Caco-2 (cell line): Measurements from ENCODE around the gene ALG3. TPM values are rescaled to one million over a fixed set of nuclear protein-coding genes. Genes with fewer than 3 reads are reported as not detected.

ENCODE experiments used
- Bru-seq: library from RNA; stranded (reverse); fragments of 400-500 nt; gene quantifications from one replicate; lab custom pipeline; 2021; lab: Mats Ljungman, UMichigan
- BruChase-seq, 2 experiments: library from RNA; stranded (reverse); fragments of 400-500 nt; gene quantifications; one replicate each; lab custom pipeline; 2021; lab: Mats Ljungman, UMichigan
- BruUV-seq: library from RNA; stranded (reverse); fragments of 400-500 nt; replicated peaks from 2 replicates; lab custom pipeline; 2021; lab: Mats Ljungman, UMichigan
- CTCF ChIA-PET: fragments of 300-600 bp; sonication (Branson Sonifier 250); formaldehyde crosslinking; loops from one replicate; lab custom pipeline; 2022; ENCODE audit warnings: antibody characterized with exemption; lab: Charles Lee
- POLR2A ChIA-PET: fragments of 300-600 bp; sonication (Branson Sonifier 250); formaldehyde crosslinking; loops from one replicate; lab custom pipeline; 2022; ENCODE audit warnings: antibody characterized with exemption; lab: Charles Lee
- DNase-seq, 2 experiments: peaks; one replicate each; pipeline versions ENCODE4 v3.0.0 to v3.0.0-alpha.2; 2020 to 2022
- H3K27me3 ChIP-seq: replicated peaks from 2 replicates; pipeline ENCODE4 v1.6.0; 2011; ENCODE audit warnings: low read length; ENCODE audit not compliant: control insufficient read depth, insufficient read depth
- H3K36me3 ChIP-seq: 2 replicates; pipeline ENCODE4 v1.5.1; 2011; ENCODE audit warnings: low read length; ENCODE audit not compliant: control insufficient read depth, insufficient read depth
- H3K4me1 ChIP-seq: fragments of 250-450 bp; sonication (Bioruptor Pico); 2 replicates; pipeline ENCODE4 v1.5.1; 2020; ENCODE audit warnings: mild to moderate bottlenecking
- H3K4me3 ChIP-seq: 2 replicates; pipeline ENCODE4 v1.5.1; 2011; ENCODE audit warnings: low read depth, mild to moderate bottlenecking, control low read depth, low read length
- H3K9me3 ChIP-seq: fragments of 250-450 bp; sonication (Bioruptor Pico); 2 replicates; pipeline ENCODE4 v1.5.1; 2020; ENCODE audit warnings: mild to moderate bottlenecking, moderate library complexity
- H3K27ac Mint-ChIP-seq: one replicate; pipeline ENCODE4 v1.8.0; 2022; ENCODE audit warnings: mixed read lengths; ENCODE audit not compliant: unreplicated experiment
- H3K27me3 Mint-ChIP-seq: one replicate; pipeline ENCODE4 v1.8.0; 2022; ENCODE audit warnings: mixed read lengths; ENCODE audit not compliant: insufficient read depth, unreplicated experiment
- H3K36me3 Mint-ChIP-seq: one replicate; pipeline ENCODE4 v1.8.0; 2022; ENCODE audit warnings: mild to moderate bottlenecking, mixed read lengths; ENCODE audit not compliant: insufficient read depth, unreplicated experiment
- H3K4me1 Mint-ChIP-seq: one replicate; pipeline ENCODE4 v1.8.0; 2022; ENCODE audit warnings: low read depth, mixed read lengths; ENCODE audit not compliant: unreplicated experiment
- H3K4me3 Mint-ChIP-seq: one replicate; pipeline ENCODE4 v1.8.0; 2022; ENCODE audit warnings: mild to moderate bottlenecking, moderate library complexity, mixed read lengths; ENCODE audit not compliant: unreplicated experiment
- H3K9me3 Mint-ChIP-seq: one replicate; pipeline ENCODE4 v1.8.0; 2022; ENCODE audit warnings: mixed read lengths; ENCODE audit not compliant: unreplicated experiment
- CTCF ChIP-seq, 2 experiments: fragments of 200-600 bp in 1 of 2; IDR thresholded peaks; 1 replicate in 1 of 2; 2 replicates in 1 of 2; pipeline versions ENCODE4 v1.5.1 to v1.8.0; 2011 to 2022; ENCODE audit warnings: antibody characterized with exemption in 1 of 2, control low read depth in 1 of 2, inconsistent platforms in 1 of 2, low read depth in 1 of 2, low read length in 1 of 2, mild to moderate bottlenecking in 1 of 2, moderate library complexity in 1 of 2; ENCODE audit not compliant: insufficient read depth in 1 of 2, severe bottlenecking in 1 of 2, unreplicated experiment in 1 of 2
- intact Hi-C: fragments of 100-400 bp; cut with micrococcal nuclease; formaldehyde crosslinking; loops from one replicate; pipeline ENCODE4 v1.10.0; 2022; ENCODE audit not compliant: unreplicated experiment
- long read RNA-seq: library from polyadenylated mRNA; stranded (forward); transcript quantifications from one replicate; pipeline ENCODE4 v2.0.0, GENCODE V29; 2022
- total RNA-seq: library from RNA; stranded (reverse); gene quantifications from 2 replicates; pipeline ENCODE4 v1.2.3, GENCODE V29; 2022

The ALG3 gene
- total RNA-seq (73.4 and 74.9 TPM in 2 replicates), Bru-seq, nascent RNA (percentile 70 among the genes with signal in this experiment), BruChase-seq, experiment 1, labeled RNA remaining after a 2-hour chase (percentile 69 among the genes with signal in this experiment), BruChase-seq, experiment 2, labeled RNA remaining after a 6-hour chase (percentile 82 among the genes with signal in this experiment)
- long read RNA-seq, transcript ALG3-201 (9 exons, 1,528 nt) = major isoform, 186 of 328 reads
- long read RNA-seq, partial matches to known transcripts = 7 of 328 reads
- long read RNA-seq, other reads (novel, unspliced or antisense) = 130 of 328 reads

- H3K36me3 Mint-ChIP-seq = peaks cover 27% of the 10 kb centered on the region
- peak within 1 kb of the TSS; percentile 89 for H3K4me3 Mint-ChIP-seq
- H3K9me3 Mint-ChIP-seq = no peaks in the 10 kb centered on the region
- H3K4me1 Mint-ChIP-seq = no peaks in the 10 kb centered on the region
- Histone ChIP-seq H3K36me3 (no peaks in the 10 kb centered on the region; the same call in 1 of the 2 replicates), H3K9me3 (no peaks in the 10 kb centered on the region), H3K27me3 (no peaks in the 10 kb centered on the region), H3K4me3 (peak within 1 kb of the TSS; percentile 89), H3K4me1 (no peaks in the 10 kb centered on the region)
- BruUV-seq = TSS peak; percentile 79
- ChIA-PET CTCF (interaction anchor here (1.0 kb wide), 1 partner anchor 9 kb away, joined by 4 read pairs; no protein-coding TSS in a partner anchor), POLR2A (no interaction called here)
- peak in 1 of 2 experiments; percentile 19 for TF ChIP-seq CTCF (IDR thresholded peaks at IDR 0.05; ENCODE audit: insufficient read depth in 1 of 2, low read depth in 1 of 2, low read length in 1 of 2, severe bottlenecking in 1 of 2, unreplicated experiment in 1 of 2)
- H3K27ac Mint-ChIP-seq = peak within 1 kb of the TSS; percentile 96
- intact Hi-C loops = loop anchor here (1.0 to 2.0 kb wide), 3 partner anchors 18 to 104 kb away; no protein-coding TSS in a partner anchor
- peak; percentile 87 to 91 for DNase-seq
- no peaks in the 10 kb centered on the region for H3K27me3 Mint-ChIP-seq
Measured at GRCh38 chr3:184248454-184249411, at the start of gene ALG3. Gene ALG3, minus strand, starts transcription at chr3:184248962. Its CDS starts 22 bp downstream, at chr3:184248940.

GRCh38 chr3:184296616-184297015, 47.9 kb upstream of the ALG3 start:
- peaks cover 31% of the 10 kb centered on the region for H3K36me3 Mint-ChIP-seq
- H3K36me3 ChIP-seq = no peaks in the 10 kb centered on the region
- CTCF ChIA-PET = no interaction called here
- DNase-seq = no peak
- BruUV-seq = no TSS peak
- H3K4me3 ChIP-seq = no peak overlapping the region
- H3K27me3 ChIP-seq = no peaks in the 10 kb centered on the region
- H3K27me3 Mint-ChIP-seq = no peaks in the 10 kb centered on the region
- no peaks in the 10 kb centered on the region for H3K9me3 ChIP-seq
- peaks cover 6% of the 10 kb centered on the region; the same call in 1 of the 2 replicates for H3K4me1 ChIP-seq
- no peaks in the 10 kb centered on the region for H3K4me1 Mint-ChIP-seq
- no peak overlapping the region for H3K27ac Mint-ChIP-seq
- TF ChIP-seq CTCF (IDR thresholded peaks at IDR 0.05; ENCODE audit: insufficient read depth in 1 of 2, low read depth in 1 of 2, low read length in 1 of 2, severe bottlenecking in 1 of 2, unreplicated experiment in 1 of 2) = no peak
- no peak overlapping the region for H3K4me3 Mint-ChIP-seq
- H3K9me3 Mint-ChIP-seq = no peaks in the 10 kb centered on the region
- POLR2A ChIA-PET = no interaction called here
- intact Hi-C loops = no loop called here

GRCh38 chr3:184295771-184296170, 47.0 kb upstream of the ALG3 start:
- no peak for TF ChIP-seq CTCF (IDR thresholded peaks at IDR 0.05; ENCODE audit: insufficient read depth in 1 of 2, low read depth in 1 of 2, low read length in 1 of 2, severe bottlenecking in 1 of 2, unreplicated experiment in 1 of 2)
- Mint-ChIP-seq H3K27me3 (no peaks in the 10 kb centered on the region), H3K36me3 (peaks cover 23% of the 10 kb centered on the region), H3K9me3 (no peaks in the 10 kb centered on the region), H3K4me1 (no peaks in the 10 kb centered on the region), H3K27ac (no peak overlapping the region), H3K4me3 (no peak overlapping the region)
- H3K36me3 ChIP-seq = no peaks in the 10 kb centered on the region
- DNase-seq = no peak
- CTCF ChIA-PET = interaction anchor here (1.1 kb wide), 1 partner anchor 50 kb away, joined by 3 read pairs; no protein-coding TSS in a partner anchor
- H3K4me1 ChIP-seq = peaks cover 6% of the 10 kb centered on the region; the same call in 1 of the 2 replicates
- no peaks in the 10 kb centered on the region for H3K9me3 ChIP-seq
- no peaks in the 10 kb centered on the region for H3K27me3 ChIP-seq
- H3K4me3 ChIP-seq = no peak overlapping the region
- POLR2A ChIA-PET = no interaction called here
- no TSS peak for BruUV-seq
- intact Hi-C loops = no loop called here
